SK-N-SH treated with all-trans-retinoic acid at 6 μM for 48 hours (cell line): ENCODE measurements around the gene DYNLT1.

ENCODE experiments used
- ATAC-seq: fragments of 200-7000 bp; cut with Tn5 transposase; 3 replicates; pipeline ENCODE4 v1.9.1; 2020; ENCODE audit warnings: mild to moderate bottlenecking, moderate library complexity
- ARNTL ChIP-seq: fragments of 450-650 bp; formaldehyde crosslinking; IDR thresholded peaks from 2 replicates; pipeline ENCODE4 v1.5.0; 2020; ENCODE audit warnings: low read depth, mild to moderate bottlenecking, moderate library complexity, borderline replicate concordance
- BACH2 ChIP-seq: fragments of 250-450 bp; sonication (Bioruptor Pico); IDR thresholded peaks from 2 replicates; pipeline ENCODE4 v1.9.0; 2021; ENCODE audit warnings: mild to moderate bottlenecking, borderline replicate concordance
- CREB5 ChIP-seq: fragments of 250-450 bp; sonication (Bioruptor Pico); IDR thresholded peaks from 2 replicates; pipeline ENCODE4 v1.5.1; 2020; ENCODE audit warnings: low read depth, mild to moderate bottlenecking, moderate library complexity
- CSDC2 ChIP-seq: fragments of 250-450 bp; sonication (Bioruptor Pico); IDR thresholded peaks from 2 replicates; pipeline ENCODE4 v1.5.0; 2020; ENCODE audit warnings: mild to moderate bottlenecking, moderate library complexity
- ESRRG ChIP-seq: fragments of 250-450 bp; sonication (Bioruptor Pico); IDR thresholded peaks from 2 replicates; pipeline ENCODE4 v1.6.1; 2021; ENCODE audit warnings: mild to moderate bottlenecking
- ISL1 ChIP-seq: fragments of 250-450 bp; sonication (Bioruptor Pico); IDR thresholded peaks from 2 replicates; pipeline ENCODE4 v2.1.2; 2022; ENCODE audit warnings: mild to moderate bottlenecking, moderate library complexity
- OSR1 ChIP-seq: fragments of 250-450 bp; sonication (Bioruptor Pico); IDR thresholded peaks from 2 replicates; pipeline ENCODE4 v1.8.0; 2022; ENCODE audit warnings: moderate library complexity, mild to moderate bottlenecking, inconsistent platforms
- POU6F1 ChIP-seq: fragments of 250-450 bp; sonication (Bioruptor Pico); IDR thresholded peaks from 2 replicates; pipeline ENCODE4 v1.8.0; 2021; ENCODE audit warnings: low read depth, mild to moderate bottlenecking, moderate library complexity, borderline replicate concordance
- PPARA ChIP-seq: fragments of 250-450 bp; sonication (Bioruptor Pico); IDR thresholded peaks from 2 replicates; pipeline ENCODE4 v1.5.0; 2020; ENCODE audit warnings: mild to moderate bottlenecking, borderline replicate concordance
- SNAI2 ChIP-seq: fragments of 250-450 bp; sonication (Bioruptor Pico); IDR thresholded peaks from 2 replicates; pipeline ENCODE4 v1.5.0; 2020; ENCODE audit warnings: mild to moderate bottlenecking, moderate library complexity
- TCF4 ChIP-seq: fragments of 250-450 bp; sonication (Bioruptor Pico); IDR thresholded peaks from 2 replicates; pipeline ENCODE4 v1.8.0; 2021; ENCODE audit warnings: mild to moderate bottlenecking, moderate library complexity, borderline replicate concordance
- TOX ChIP-seq: fragments of 250-450 bp; sonication (Bioruptor Pico); IDR thresholded peaks from 2 replicates; pipeline ENCODE4 v1.8.0; 2021; ENCODE audit warnings: mild to moderate bottlenecking, moderate library complexity, borderline replicate concordance
- ZC3H10 ChIP-seq: fragments of 250-450 bp; sonication (Bioruptor Pico); IDR thresholded peaks from 2 replicates; pipeline ENCODE4 v1.5.1; 2021; ENCODE audit warnings: mild to moderate bottlenecking, moderate library complexity
- ZFP3 ChIP-seq: fragments of 250-450 bp; sonication (Bioruptor Pico); IDR thresholded peaks from 2 replicates; pipeline ENCODE4 v1.5.0; 2020; ENCODE audit warnings: mild to moderate bottlenecking, moderate library complexity
- ZFP30 ChIP-seq: fragments of 450-650 bp; formaldehyde crosslinking; IDR thresholded peaks from 2 replicates; pipeline ENCODE4 v1.5.0; 2022; ENCODE audit warnings: mild to moderate bottlenecking, moderate library complexity
- ZNF70 ChIP-seq: fragments of 450-650 bp; formaldehyde crosslinking; IDR thresholded peaks from 2 replicates; pipeline ENCODE4 v1.5.0; 2020; ENCODE audit warnings: mild to moderate bottlenecking, moderate library complexity
- ZNF8 ChIP-seq: fragments of 450-650 bp; formaldehyde crosslinking; IDR thresholded peaks from 2 replicates; pipeline ENCODE4 v1.5.0; 2020; ENCODE audit warnings: mild to moderate bottlenecking, moderate library complexity
- TF ChIP-seq, protein P1 (sequence below): fragments of 250-450 bp; sonication (Bioruptor Pico); IDR thresholded peaks from 2 replicates; pipeline ENCODE4 v1.5.0; 2020; ENCODE audit warnings: mild to moderate bottlenecking, moderate library complexity
- TF ChIP-seq, protein P2 (sequence below): fragments of 250-450 bp; sonication (Bioruptor Pico); IDR thresholded peaks from 2 replicates; pipeline ENCODE4 v1.5.1; 2021; ENCODE audit warnings: mild to moderate bottlenecking, moderate library complexity
- TF ChIP-seq, protein P3 (sequence below): fragments of 250-450 bp; sonication (Bioruptor Pico); IDR thresholded peaks from 2 replicates; pipeline ENCODE4 v1.8.0; 2020; ENCODE audit warnings: mild to moderate bottlenecking, moderate library complexity, borderline replicate concordance

Gene DYNLT1

GRCh38 chr6:158665332-158665731 is 20.8 kb upstream of the DYNLT1 start:
- ATAC-seq: no peak
- TF ChIP-seq PPARA (CRISPR knock-in tag) (no peak), ZC3H10 (CRISPR knock-in tag) (no peak), POU6F1 (CRISPR knock-in tag) (no peak), ZNF8 (CRISPR knock-in tag) (no peak)
- TF ChIP-seq, all 23 proteins: peak for 0

GRCh38 chr6:158663625-158664165 is 19.2 kb upstream of the DYNLT1 start:
- TF ChIP-seq CREB5 (CRISPR knock-in tag): no peak
- no peak for TF ChIP-seq ESRRG
- TF ChIP-seq ZFP30 (CRISPR knock-in tag): no peak
- no peak for TF ChIP-seq ISL1
- TF ChIP-seq ZFP3 (CRISPR knock-in tag): no peak
- TF ChIP-seq, protein P1, sequence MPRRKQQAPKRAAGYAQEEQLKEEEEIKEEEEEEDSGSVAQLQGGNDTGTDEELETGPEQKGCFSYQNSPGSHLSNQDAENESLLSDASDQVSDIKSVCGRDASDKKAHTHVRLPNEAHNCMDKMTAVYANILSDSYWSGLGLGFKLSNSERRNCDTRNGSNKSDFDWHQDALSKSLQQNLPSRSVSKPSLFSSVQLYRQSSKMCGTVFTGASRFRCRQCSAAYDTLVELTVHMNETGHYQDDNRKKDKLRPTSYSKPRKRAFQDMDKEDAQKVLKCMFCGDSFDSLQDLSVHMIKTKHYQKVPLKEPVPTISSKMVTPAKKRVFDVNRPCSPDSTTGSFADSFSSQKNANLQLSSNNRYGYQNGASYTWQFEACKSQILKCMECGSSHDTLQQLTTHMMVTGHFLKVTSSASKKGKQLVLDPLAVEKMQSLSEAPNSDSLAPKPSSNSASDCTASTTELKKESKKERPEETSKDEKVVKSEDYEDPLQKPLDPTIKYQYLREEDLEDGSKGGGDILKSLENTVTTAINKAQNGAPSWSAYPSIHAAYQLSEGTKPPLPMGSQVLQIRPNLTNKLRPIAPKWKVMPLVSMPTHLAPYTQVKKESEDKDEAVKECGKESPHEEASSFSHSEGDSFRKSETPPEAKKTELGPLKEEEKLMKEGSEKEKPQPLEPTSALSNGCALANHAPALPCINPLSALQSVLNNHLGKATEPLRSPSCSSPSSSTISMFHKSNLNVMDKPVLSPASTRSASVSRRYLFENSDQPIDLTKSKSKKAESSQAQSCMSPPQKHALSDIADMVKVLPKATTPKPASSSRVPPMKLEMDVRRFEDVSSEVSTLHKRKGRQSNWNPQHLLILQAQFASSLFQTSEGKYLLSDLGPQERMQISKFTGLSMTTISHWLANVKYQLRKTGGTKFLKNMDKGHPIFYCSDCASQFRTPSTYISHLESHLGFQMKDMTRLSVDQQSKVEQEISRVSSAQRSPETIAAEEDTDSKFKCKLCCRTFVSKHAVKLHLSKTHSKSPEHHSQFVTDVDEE (CRISPR knock-in tag): no peak
- no peak for TF ChIP-seq ZC3H10 (CRISPR knock-in tag)
- TF ChIP-seq TCF4 (CRISPR knock-in tag): no peak
- no peak for TF ChIP-seq SNAI2
- no peak for TF ChIP-seq ZNF8 (CRISPR knock-in tag)
- TF ChIP-seq, all 23 proteins: peak for 0
- ATAC-seq: no peak

GRCh38 chr6:158662954-158663624 is 18.5 kb upstream of the DYNLT1 start:
- ATAC-seq: no peak
- TF ChIP-seq ZNF8 (CRISPR knock-in tag) (no peak), ARNTL (no peak), PPARA (CRISPR knock-in tag) (no peak), BACH2 (CRISPR knock-in tag) (no peak), TCF4 (CRISPR knock-in tag) (no peak), TOX (CRISPR knock-in tag) (no peak)
- TF ChIP-seq, protein P2, sequence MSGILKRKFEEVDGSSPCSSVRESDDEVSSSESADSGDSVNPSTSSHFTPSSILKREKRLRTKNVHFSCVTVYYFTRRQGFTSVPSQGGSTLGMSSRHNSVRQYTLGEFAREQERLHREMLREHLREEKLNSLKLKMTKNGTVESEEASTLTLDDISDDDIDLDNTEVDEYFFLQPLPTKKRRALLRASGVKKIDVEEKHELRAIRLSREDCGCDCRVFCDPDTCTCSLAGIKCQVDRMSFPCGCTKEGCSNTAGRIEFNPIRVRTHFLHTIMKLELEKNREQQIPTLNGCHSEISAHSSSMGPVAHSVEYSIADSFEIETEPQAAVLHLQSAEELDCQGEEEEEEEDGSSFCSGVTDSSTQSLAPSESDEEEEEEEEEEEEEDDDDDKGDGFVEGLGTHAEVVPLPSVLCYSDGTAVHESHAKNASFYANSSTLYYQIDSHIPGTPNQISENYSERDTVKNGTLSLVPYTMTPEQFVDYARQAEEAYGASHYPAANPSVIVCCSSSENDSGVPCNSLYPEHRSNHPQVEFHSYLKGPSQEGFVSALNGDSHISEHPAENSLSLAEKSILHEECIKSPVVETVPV (CRISPR knock-in tag): no peak

GRCh38 chr6:158662607-158662953 is 18.0 kb upstream of the DYNLT1 start:
- ATAC-seq: no peak
- no peak for TF ChIP-seq ISL1

GRCh38 chr6:158661156-158661685 is 16.7 kb upstream of the DYNLT1 start:
- TF ChIP-seq CSDC2 (CRISPR knock-in tag): no peak
- no peak for TF ChIP-seq TCF4 (CRISPR knock-in tag)
- no peak for TF ChIP-seq ISL1
- no peak for TF ChIP-seq CREB5 (CRISPR knock-in tag)
- TF ChIP-seq ZNF70 (CRISPR knock-in tag): no peak
- no peak for TF ChIP-seq BACH2 (CRISPR knock-in tag)
- TF ChIP-seq POU6F1 (CRISPR knock-in tag): no peak
- TF ChIP-seq, protein P3, sequence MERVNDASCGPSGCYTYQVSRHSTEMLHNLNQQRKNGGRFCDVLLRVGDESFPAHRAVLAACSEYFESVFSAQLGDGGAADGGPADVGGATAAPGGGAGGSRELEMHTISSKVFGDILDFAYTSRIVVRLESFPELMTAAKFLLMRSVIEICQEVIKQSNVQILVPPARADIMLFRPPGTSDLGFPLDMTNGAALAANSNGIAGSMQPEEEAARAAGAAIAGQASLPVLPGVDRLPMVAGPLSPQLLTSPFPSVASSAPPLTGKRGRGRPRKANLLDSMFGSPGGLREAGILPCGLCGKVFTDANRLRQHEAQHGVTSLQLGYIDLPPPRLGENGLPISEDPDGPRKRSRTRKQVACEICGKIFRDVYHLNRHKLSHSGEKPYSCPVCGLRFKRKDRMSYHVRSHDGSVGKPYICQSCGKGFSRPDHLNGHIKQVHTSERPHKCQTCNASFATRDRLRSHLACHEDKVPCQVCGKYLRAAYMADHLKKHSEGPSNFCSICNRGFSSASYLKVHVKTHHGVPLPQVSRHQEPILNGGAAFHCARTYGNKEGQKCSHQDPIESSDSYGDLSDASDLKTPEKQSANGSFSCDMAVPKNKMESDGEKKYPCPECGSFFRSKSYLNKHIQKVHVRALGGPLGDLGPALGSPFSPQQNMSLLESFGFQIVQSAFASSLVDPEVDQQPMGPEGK: no peak
- no peak for TF ChIP-seq OSR1
- TF ChIP-seq PPARA (CRISPR knock-in tag): no peak
- TF ChIP-seq ZNF8 (CRISPR knock-in tag): no peak
- no peak for ATAC-seq
